ENCODE data around the gene SLC25A36. TPM values are rescaled to one million over a fixed set of nuclear protein-coding genes. Genes with fewer than 3 reads are reported as not detected.

The SLC25A36 gene
- total and polyA plus RNA-seq, 11 donors: 36.0 to 78.0 (median 56.6) TPM

DNA sequence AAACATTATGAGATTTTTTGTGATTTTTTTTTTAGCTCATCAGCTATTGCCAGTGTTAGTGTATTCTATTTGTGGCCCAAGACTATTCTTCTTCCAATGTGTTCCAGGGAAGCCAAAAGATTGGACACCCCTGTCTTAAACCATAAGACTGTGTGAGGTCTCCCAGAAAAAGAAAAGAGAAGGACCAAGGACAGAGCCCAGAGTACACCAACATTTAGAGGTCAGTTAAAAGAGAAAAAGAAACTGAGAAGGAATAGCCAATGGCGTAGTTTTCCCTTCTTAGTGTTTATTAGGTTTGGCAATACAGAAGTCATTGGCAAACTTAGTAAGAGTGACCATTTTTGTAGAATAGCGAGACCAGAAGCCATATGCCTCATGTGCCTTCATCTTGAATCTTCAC is 36.1 kb upstream of the SLC25A36 start:
- TF ChIP-seq, protein P1, sequence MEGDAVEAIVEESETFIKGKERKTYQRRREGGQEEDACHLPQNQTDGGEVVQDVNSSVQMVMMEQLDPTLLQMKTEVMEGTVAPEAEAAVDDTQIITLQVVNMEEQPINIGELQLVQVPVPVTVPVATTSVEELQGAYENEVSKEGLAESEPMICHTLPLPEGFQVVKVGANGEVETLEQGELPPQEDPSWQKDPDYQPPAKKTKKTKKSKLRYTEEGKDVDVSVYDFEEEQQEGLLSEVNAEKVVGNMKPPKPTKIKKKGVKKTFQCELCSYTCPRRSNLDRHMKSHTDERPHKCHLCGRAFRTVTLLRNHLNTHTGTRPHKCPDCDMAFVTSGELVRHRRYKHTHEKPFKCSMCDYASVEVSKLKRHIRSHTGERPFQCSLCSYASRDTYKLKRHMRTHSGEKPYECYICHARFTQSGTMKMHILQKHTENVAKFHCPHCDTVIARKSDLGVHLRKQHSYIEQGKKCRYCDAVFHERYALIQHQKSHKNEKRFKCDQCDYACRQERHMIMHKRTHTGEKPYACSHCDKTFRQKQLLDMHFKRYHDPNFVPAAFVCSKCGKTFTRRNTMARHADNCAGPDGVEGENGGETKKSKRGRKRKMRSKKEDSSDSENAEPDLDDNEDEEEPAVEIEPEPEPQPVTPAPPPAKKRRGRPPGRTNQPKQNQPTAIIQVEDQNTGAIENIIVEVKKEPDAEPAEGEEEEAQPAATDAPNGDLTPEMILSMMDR (IDR thresholded peaks at IDR 0.05): no peak
- WGBS, 4 donors: 82 to 95% (median 91%) methylated on average over 2 of the region's 2 CpGs
- ATAC-seq (no peak), DNase-seq (no peak)
- H3K9me3 ChIP-seq: no peaks in the 10 kb centered on the region
- no peak overlapping the region for H3K4me3 ChIP-seq
- H3K36me3 ChIP-seq: no peaks in the 10 kb centered on the region
- H3K27me3 ChIP-seq: no peaks in the 10 kb centered on the region
- intact Hi-C loops (cut with DNase I): loop anchor here in 1 of 10 donors (10.0 kb wide), 1 partner anchor 49 kb away; no protein-coding TSS in a partner anchor
- no peak overlapping the region for H3K27ac ChIP-seq
- peaks cover 0 to 10% (median 0%) of the 10 kb centered on the region in 12 donors for H3K4me1 ChIP-seq

DNA sequence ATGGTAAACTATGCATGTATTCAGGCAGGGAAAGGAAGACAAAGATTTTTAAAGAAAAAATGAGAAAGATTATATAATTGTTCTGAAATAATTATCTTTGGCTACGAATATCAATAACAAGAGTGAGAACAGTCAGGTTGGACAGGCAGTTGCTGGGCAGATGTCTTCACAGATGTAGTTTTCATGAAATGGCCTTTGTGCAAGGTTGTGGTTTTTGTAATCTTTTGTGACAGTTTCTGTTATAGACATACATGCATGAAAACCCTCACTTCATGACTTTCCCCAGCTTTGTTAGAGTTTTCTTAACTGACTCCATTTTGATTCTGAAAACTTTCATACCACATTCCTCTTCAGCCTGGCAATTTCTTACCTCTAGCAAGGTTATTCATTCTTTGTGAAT is 34.9 kb upstream of the SLC25A36 start:
- Histone ChIP-seq H3K9me3 (no peaks in the 10 kb centered on the region), H3K36me3 (no peaks in the 10 kb centered on the region), H3K4me1 (peaks cover 0 to 10% (median 0%) of the 10 kb centered on the region in 12 donors), H3K27me3 (no peaks in the 10 kb centered on the region), H3K4me3 (no peak overlapping the region), H3K27ac (no peak overlapping the region)
- 53 to 83% (median 66%) methylated on average over 1 of the region's 1 CpG for WGBS, 4 donors
- DNase-seq (no peak), ATAC-seq (no peak)
- TF ChIP-seq, protein P1 (IDR thresholded peaks at IDR 0.05): no peak
- TF ChIP-seq POLR2A (IDR thresholded peaks at IDR 0.05): no peak
- intact Hi-C loops (cut with DNase I): loop anchor here in 1 of 10 donors (10.0 kb wide), 1 partner anchor 48 kb away; no protein-coding TSS in a partner anchor

DNA sequence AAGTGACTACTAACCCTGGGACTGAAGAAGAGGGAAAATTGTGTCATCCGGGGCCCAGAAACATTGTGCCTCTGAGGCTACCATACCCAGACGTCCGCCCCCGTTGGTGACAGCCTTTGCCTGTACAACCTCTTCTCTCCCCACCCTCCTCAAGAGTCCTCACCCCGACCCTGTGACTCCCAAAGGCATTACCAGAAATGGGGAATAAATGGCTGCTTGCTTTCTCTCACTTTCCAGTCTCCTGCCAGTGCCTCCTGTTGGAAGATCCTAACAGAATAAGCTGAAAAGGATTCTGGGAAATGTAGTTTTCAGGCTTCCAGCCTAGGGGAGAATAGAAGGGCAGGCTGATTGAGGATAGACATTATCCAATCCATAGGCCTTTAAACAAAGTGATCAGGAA is 30.8 kb upstream of the SLC25A36 start:
- H3K27ac ChIP-seq: peak overlapping the region in 1 of 12 donors; percentile 8
- ATAC-seq: peak; percentile 26 to 62 (median 58)
- no peaks in the 10 kb centered on the region for H3K9me3 ChIP-seq
- TF ChIP-seq, protein P1 (IDR thresholded peaks at IDR 0.05): no peak
- TF ChIP-seq POLR2A (IDR thresholded peaks at IDR 0.05): no peak
- no peaks in the 10 kb centered on the region for H3K27me3 ChIP-seq
- no peaks in the 10 kb centered on the region for H3K36me3 ChIP-seq
- peak in 2 of 5 donors; percentile 36 to 46 for DNase-seq
- 22 to 45% (median 36%) methylated on average over 5 of the region's 5 CpGs for WGBS, 4 donors
- peak overlapping the region in 6 of 12 donors; percentile 10 to 40 (median 27) for H3K4me3 ChIP-seq
- H3K4me1 ChIP-seq: no peaks in the 10 kb centered on the region
- intact Hi-C loops (cut with DNase I): no loop called here

DNA sequence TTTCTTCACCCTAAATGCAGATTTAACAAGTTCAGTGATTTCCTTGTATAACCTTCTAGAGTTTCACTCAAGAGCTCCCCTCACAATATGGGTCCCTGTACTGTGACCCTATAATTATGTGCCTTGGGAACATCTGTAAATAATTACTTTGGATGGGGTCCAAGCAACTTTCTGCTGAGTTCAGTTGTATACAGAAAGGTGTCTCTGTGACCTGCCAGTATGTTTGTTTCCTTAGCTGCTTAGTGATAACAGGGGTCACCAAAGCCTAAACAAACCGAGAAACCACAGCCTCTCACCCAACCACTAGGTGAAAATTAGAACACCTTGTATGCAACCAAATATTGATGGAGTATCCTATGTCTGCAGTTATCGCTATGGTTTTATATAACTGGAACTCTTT is 29.8 kb upstream of the SLC25A36 start:
- DNase-seq: no peak
- ATAC-seq: no peak
- Histone ChIP-seq H3K27ac (no peak overlapping the region), H3K36me3 (no peaks in the 10 kb centered on the region), H3K27me3 (no peaks in the 10 kb centered on the region), H3K9me3 (no peaks in the 10 kb centered on the region), H3K4me3 (no peak overlapping the region), H3K4me1 (peaks cover 0 to 1% (median 0%) of the 10 kb centered on the region in 12 donors)
- WGBS, 4 donors: 61 to 76% (median 65%) methylated on average over 2 of the region's 2 CpGs
- TF ChIP-seq, protein P1 (IDR thresholded peaks at IDR 0.05): no peak
- no peak for TF ChIP-seq POLR2A (IDR thresholded peaks at IDR 0.05)
- intact Hi-C loops (cut with DNase I): no loop called here
